NT2/D1 (cell line): ENCODE results near the gene CYP2W1.
"Not testable (repeated sequence)": the region's sequence is repeated elsewhere in the genome, so short reads cannot be mapped to it uniquely, and the experiment has no call there.

Experiments used
- SUZ12 ChIP-seq: IDR thresholded peaks from 2 replicates; pipeline ENCODE4 v1.6.1; 2011; ENCODE audit not compliant: insufficient read length, insufficient read depth; ENCODE audit errors: extremely low read depth
- YY1 ChIP-seq: IDR thresholded peaks from 2 replicates; pipeline ENCODE4 v1.6.1; 2011; ENCODE audit not compliant: insufficient read length, insufficient read depth
- ZNF274 ChIP-seq: IDR thresholded peaks from 2 replicates; pipeline ENCODE4 v1.6.1; 2011; ENCODE audit warnings: mild to moderate bottlenecking, low read depth, low read length

DNA sequence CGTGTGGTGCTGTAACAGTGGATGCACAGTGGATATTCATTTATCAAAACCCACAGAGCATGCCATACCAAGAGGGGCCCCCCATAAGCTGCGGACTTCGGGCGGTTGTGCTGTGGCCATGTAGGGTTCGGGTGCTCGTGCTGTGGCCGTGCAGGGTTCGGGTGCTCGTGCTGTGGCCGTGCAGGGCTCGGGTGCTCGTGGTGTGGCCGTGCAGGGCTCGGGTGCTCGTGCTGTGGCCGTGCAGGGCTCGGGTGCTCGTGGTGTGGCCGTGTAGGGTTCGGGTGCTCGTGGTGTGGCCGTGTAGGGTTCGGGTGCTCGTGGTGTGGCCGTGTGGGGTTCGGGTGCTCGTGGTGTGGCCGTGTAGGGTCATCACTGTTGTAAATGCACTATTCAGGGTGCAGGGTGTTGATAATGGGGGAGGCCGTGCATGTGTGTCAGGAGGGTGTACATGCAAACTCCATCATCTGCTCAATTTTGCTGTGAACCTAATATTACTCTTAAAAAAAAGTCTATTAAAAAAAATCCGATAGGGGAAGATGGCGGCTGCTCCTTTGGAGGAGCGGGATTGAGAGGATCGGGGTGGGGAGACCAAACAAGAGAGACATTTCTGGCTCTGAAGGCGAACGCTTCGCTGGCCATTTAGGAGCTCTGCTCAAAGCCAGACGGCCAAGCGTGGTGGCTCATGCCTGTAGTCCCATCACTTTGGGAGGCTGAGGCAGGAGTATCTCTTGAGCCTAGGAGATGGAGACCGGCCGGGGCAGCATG is 53.4 kb downstream of the CYP2W1 start:
- not testable (repeated sequence) for TF ChIP-seq ZNF274, YY1, SUZ12
